SHP77 treated with DMSO at 0.1 percent for 48 hours (cell line): ENCODE data around the gene DENND2A.
"Not testable (repeated sequence)": the region's sequence is repeated elsewhere in the genome, so short reads cannot be mapped to it uniquely, and the experiment has no call there.

Experiments
- DNase-seq: peaks from one replicate; lab custom pipeline; 2025; lab: John Stamatoyannopoulos, UW

Gene DENND2A

GRCh38 chr7:140640727-140641523 is at the start of gene DENND2A:
TSS of gene DENND2A (minus strand) at chr7:140640813. CDS start at chr7:140602397, 38,416 bp downstream.
- peak; percentile 30 for DNase-seq

GRCh38 chr7:140689199-140690152 is 48.9 kb upstream of the DENND2A start:
- no peak for DNase-seq

DNA sequence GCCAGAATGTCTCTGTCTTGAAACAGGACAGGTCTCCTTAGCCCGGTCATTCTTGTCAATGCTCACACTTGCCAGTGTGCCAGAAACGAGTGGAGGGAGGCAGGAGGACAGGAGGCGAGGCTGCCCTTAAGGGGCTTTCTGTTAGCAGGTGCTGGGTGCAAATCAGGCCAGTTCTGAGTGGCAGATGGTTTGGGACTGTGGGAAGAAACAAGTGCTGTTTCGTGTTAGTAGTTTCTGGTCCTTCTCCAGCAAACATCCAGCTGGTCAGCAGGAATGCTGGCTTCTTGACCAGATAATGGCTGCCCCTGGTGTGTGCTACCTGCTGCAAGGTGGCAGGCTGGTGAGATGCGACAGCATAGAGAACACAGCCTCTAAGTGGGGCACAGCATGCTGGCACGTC is 47.7 kb upstream of the DENND2A start:
- DNase-seq: no peak

GRCh38 chr7:140686921-140687320 is 46.3 kb upstream of the DENND2A start:
- no peak for DNase-seq

DNA sequence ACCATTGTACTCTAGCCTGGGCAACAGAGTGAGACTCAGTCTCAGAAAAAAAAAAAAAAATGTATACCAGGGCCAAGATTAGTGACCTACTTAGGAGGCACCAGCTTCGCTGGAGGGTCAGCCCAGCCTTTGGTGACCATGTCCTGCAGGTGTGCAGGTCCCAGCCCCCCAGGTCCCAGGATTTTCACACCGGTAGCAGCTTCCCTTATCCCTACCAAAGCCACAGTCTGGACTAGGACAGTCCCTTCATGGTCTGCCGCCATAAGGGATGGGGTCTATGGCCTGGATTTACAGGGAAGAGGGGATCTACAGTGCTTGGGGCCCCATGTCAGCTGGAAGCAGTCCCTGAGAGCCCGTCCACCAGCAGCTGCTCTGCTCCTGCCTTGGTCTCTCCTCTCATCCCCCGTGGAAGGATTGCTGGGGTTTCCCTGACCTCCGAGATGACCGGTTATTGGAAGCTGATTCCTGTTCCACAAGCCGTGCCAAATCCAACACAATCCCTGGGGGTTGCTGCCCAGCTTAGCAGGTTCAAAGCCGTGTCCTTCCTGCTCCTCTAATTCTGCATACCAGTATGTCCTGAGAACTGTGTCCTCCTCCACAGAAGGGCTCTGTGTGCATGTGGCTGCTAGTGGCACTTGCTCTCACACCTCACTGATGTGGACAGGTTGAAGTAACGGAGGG is 44.9 kb upstream of the DENND2A start:
- no peak for DNase-seq

GRCh38 chr7:140684066-140684950 is 43.7 kb upstream of the DENND2A start:
- DNase-seq: no peak

DNA sequence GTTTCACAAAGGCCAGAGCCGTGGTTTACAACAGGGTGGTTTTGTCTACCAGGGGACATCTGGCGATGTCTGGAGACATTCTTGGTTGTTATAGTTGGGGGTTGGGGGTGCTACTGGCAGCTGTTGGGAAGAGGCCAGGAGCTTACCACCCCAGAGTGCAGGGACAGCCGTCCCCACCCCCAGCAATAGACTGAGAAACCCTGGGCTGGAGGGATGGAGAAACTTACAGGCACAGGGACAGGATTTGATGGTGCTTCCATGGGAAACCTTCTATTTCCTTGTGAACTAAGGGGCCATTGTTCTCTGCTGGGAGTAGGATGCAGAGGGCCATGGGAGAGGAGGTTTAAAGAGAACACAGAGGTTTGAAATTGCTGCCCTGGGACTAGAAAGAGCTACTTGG is 43.0 kb upstream of the DENND2A start:
- no peak for DNase-seq

DNA sequence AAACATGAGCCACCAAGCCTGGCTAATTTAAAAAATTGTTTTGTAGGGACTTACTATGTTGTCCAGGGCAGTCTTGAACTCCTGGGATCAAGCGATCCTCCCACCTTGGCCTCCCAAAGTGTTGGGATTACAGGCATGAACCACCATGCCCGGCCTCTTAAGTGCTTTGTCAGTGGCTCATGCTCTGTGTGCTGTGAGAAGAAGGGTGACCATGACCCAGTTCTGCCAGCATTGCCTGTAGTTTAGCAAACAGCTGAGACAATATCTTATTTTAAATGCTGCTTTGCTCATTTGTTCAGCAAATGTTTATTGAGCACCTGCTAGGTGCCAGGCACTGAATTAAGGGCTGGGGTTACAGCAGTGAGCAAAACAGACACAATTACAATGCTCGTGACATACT is 41.2 kb upstream of the DENND2A start:
- DNase-seq: no peak

- DNase-seq: no peak
Measured at GRCh38 chr7:140680886-140681285, 40.3 kb upstream of the DENND2A start.

- no peak for DNase-seq
Measured at GRCh38 chr7:140679186-140679585, 38.6 kb upstream of the DENND2A start.

GRCh38 chr7:140678816-140679130 is 38.2 kb upstream of the DENND2A start:
- no peak for DNase-seq

GRCh38 chr7:140678081-140678815 is 37.6 kb upstream of the DENND2A start:
- no peak for DNase-seq

GRCh38 chr7:140677496-140677895 is 36.9 kb upstream of the DENND2A start:
- DNase-seq: no peak

- not testable (repeated sequence) for DNase-seq
Measured at GRCh38 chr7:140676956-140677355, 36.3 kb upstream of the DENND2A start.

- no peak for DNase-seq
Measured at GRCh38 chr7:140676306-140676705, 35.7 kb upstream of the DENND2A start.

- no peak for DNase-seq
Measured at GRCh38 chr7:140675726-140676125, 35.1 kb upstream of the DENND2A start.

DNA sequence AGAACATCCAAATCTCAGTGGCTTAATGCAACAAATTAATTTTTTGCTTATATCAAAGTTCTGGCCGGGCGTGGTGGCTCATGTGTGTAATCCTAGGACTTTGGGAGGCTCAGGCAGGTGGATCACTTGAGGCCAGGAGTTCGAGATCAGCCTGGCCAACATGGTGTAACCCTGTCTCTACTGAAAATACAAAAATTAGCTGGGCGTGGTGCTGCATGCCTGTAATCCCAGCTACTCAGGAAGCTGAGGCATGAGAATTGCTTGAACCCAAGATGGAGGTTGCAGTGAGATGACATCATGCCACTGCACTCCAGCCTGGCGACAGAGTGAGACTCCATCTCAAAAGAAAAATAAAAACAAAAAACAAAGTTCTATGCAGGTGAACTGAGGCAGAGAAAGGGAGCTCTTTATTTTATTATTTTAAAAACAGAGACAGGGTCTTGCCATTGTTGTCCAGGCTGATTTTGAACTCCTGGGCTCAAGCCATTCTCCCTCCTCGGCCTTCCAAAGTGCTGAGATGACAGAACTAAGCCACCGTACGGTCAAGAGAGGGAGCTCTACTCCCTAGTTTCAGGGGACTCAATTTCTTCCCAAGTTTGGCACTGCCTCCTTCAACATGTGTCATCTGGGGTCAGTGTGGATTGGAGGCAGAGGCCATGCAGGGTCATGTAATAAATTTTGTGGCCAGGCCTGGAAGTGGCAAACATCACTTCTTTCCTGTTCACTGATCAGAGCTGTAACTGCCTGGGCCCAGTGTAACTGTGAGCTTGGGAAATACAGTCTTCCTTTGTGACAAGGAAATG is 34.5 kb upstream of the DENND2A start:
- DNase-seq: no peak

- no peak for DNase-seq
Measured at GRCh38 chr7:140674356-140674800, 33.8 kb upstream of the DENND2A start.

GRCh38 chr7:140673774-140674155 is 33.2 kb upstream of the DENND2A start:
- DNase-seq: no peak
